ENCODE data around the gene ABCB4. TPM values are rescaled to one million over a fixed set of nuclear protein-coding genes. Genes with fewer than 3 reads are reported as not detected.

Gene ABCB4
- total RNA-seq, 1 experiment from 2014 or later = 0.20 TPM

DNA sequence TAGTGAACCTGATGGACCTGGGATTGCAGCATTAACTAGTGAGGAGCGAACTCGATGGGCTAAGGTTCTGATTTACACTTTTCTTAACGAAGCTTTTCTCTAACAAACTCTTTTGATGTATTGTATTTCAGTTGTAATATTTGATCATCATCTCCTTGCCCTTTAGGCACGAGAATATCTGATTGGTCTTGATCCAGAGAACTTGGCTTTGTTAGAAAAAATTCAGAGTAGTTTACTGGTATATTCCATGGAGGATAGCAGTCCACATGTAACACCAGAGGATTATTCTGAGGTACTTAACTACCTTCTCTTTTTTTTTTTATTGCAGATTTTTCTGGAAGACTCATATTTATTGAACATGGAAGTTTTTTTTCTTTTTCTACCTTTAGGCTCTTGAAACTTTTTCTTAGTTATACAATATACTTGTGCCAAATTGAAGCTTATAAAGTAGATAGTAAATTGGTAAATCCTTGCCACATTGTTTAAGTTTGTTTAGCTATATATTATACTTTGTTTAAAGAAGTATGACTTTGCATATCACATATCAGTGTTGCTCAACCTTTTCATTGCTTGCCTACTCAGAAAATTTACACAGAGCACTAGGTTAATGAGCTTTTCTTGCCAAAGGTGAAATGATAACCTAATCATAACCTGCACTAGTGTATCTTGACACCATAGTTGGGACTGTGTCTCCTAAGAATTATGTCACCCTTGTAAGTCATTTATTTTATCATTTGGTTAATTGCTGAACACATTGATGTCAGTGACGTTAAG is 99.6 kb downstream of the ABCB4 start:
- H3K23me2 ChIP-seq (ENCODE audit: insufficient read length, low read depth, low read length, poor library complexity, severe bottlenecking) = no peaks in the 10 kb centered on the region
- no peak overlapping the region for H2BK5ac ChIP-seq (ENCODE audit: insufficient read length, low read length)
- no peaks in the 10 kb centered on the region for H3K79me2 ChIP-seq (ENCODE audit: insufficient read depth, low read length)
- H3K4me1 ChIP-seq (ENCODE audit: insufficient read depth, low read length) = no peaks in the 10 kb centered on the region
- H3K18ac ChIP-seq (ENCODE audit: insufficient read length, low read depth, low read length) = no peak overlapping the region
- no peak overlapping the region for H2AFZ ChIP-seq (ENCODE audit: low read length)
- no peak overlapping the region for H2BK20ac ChIP-seq (ENCODE audit: low read depth, low read length, poor library complexity, severe bottlenecking)
- no peak overlapping the region for H3K9ac ChIP-seq (ENCODE audit: extremely low read depth, insufficient read length, low read length)
- no peak overlapping the region for H2AK5ac ChIP-seq (ENCODE audit: insufficient read length, low read length)
- no peak overlapping the region for H3K27ac Mint-ChIP-seq
- H3K4me1 Mint-ChIP-seq = no peaks in the 10 kb centered on the region
- no peak overlapping the region for H3T11ph ChIP-seq (ENCODE audit: low read length)
- H3K27ac ChIP-seq (ENCODE audit: insufficient read length, low read depth, low read length) = no peak overlapping the region
- H3K4me3 Mint-ChIP-seq = no peak overlapping the region
- no CpG with 5 or more reads among the region's 5 CpGs for WGBS (ENCODE audit: extremely low coverage, insufficient read length, low lambda C conversion rate)
- no peak overlapping the region for H3K14ac ChIP-seq (ENCODE audit: insufficient read depth, low read length)
- H3K27me3 ChIP-seq (ENCODE audit: insufficient read depth, low read length) = no peaks in the 10 kb centered on the region
- no peak overlapping the region for H2BK120ac ChIP-seq (ENCODE audit: low read depth, low read length, poor library complexity, severe bottlenecking)
- no peak overlapping the region for H2BK15ac ChIP-seq (ENCODE audit: low read depth, low read length)
- no peaks in the 10 kb centered on the region for H3K9me3 Mint-ChIP-seq
- H4K8ac ChIP-seq (replicated peaks; ENCODE audit: insufficient read length, low read depth, low read length) = no peak overlapping the region
- no peak overlapping the region for H4K5ac ChIP-seq (ENCODE audit: insufficient read length, low read depth, low read length)
- H3K56ac ChIP-seq (ENCODE audit: insufficient read length, low read depth, low read length) = no peak overlapping the region
- no peaks in the 10 kb centered on the region for H3K27me3 Mint-ChIP-seq (ENCODE audit: low read depth)
- no peaks in the 10 kb centered on the region for H3K79me1 ChIP-seq (ENCODE audit: insufficient read depth, low read depth, low read length, poor library complexity, severe bottlenecking)
- DNase-seq = no peak
- no peak overlapping the region for H3K4ac ChIP-seq (ENCODE audit: low read depth, low read length)
- H3K9me3 ChIP-seq (ENCODE audit: control insufficient read depth, low read depth, low read length) = no peaks in the 10 kb centered on the region
- TF ChIP-seq, protein P1, sequence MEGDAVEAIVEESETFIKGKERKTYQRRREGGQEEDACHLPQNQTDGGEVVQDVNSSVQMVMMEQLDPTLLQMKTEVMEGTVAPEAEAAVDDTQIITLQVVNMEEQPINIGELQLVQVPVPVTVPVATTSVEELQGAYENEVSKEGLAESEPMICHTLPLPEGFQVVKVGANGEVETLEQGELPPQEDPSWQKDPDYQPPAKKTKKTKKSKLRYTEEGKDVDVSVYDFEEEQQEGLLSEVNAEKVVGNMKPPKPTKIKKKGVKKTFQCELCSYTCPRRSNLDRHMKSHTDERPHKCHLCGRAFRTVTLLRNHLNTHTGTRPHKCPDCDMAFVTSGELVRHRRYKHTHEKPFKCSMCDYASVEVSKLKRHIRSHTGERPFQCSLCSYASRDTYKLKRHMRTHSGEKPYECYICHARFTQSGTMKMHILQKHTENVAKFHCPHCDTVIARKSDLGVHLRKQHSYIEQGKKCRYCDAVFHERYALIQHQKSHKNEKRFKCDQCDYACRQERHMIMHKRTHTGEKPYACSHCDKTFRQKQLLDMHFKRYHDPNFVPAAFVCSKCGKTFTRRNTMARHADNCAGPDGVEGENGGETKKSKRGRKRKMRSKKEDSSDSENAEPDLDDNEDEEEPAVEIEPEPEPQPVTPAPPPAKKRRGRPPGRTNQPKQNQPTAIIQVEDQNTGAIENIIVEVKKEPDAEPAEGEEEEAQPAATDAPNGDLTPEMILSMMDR (conservative IDR thresholded peaks at IDR 0.05) = no peak
- no peak overlapping the region for H3K4me2 ChIP-seq (ENCODE audit: insufficient read depth, insufficient read length, low read length)
- H2BK12ac ChIP-seq (ENCODE audit: insufficient read length, low read depth, low read length) = no peak overlapping the region
- H4K20me1 ChIP-seq (ENCODE audit: control insufficient read depth, insufficient read depth, insufficient read length) = no peaks in the 10 kb centered on the region
- H3K23ac ChIP-seq (ENCODE audit: insufficient read length, low read depth, low read length) = no peak overlapping the region
- H3K36me3 Mint-ChIP-seq (ENCODE audit: insufficient read depth in 1 of 3, low read depth in 3 of 3) = no peaks in the 10 kb centered on the region
- H4K91ac ChIP-seq (ENCODE audit: insufficient read length, low read depth, low read length) = no peak overlapping the region
